ENCODE data around the gene LDB3.

The LDB3 gene

DNA sequence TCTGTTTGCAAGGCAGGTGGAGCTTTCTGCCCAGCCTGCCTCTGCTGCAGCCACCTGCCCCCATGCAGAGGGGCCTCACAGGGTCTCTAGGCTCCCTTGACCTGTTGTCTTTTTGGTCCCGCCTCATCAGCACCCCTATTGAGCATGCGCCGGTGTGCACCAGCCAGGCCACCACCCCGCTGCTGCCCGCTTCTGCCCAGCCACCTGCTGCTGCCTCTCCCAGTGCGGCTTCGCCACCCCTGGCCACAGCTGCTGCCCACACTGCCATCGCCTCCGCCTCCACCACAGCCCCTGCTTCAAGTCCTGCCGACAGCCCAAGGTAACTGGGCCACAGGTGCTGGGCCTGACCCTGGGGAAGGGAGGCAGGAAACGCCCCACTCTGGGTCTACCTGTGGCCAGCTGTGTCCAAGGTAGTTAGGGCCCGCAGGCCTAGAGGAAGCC is 38.1 kb downstream of the LDB3 start:
- no peak for DNase-seq (ENCODE audit: low read depth)

DNA sequence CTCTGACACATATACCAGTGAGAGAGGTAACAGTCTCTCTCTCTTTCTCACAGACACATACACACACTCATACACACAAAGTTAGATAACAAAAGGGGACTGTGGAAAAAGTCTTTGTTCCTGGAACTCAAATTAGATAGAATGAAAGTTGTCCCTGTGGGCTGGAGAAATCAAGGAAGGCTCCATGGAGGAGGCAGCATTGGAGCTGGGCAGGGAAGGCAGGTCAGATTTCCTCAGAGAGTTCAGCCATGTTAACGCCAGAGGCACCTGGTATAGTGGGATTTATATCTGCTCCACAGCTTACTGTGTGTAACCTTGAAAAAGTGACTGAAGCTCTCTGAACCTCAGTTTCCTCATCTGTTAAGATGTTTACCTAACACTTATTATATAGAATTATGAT is 38.7 kb downstream of the LDB3 start:
- no peak for DNase-seq (ENCODE audit: low read depth)

DNA sequence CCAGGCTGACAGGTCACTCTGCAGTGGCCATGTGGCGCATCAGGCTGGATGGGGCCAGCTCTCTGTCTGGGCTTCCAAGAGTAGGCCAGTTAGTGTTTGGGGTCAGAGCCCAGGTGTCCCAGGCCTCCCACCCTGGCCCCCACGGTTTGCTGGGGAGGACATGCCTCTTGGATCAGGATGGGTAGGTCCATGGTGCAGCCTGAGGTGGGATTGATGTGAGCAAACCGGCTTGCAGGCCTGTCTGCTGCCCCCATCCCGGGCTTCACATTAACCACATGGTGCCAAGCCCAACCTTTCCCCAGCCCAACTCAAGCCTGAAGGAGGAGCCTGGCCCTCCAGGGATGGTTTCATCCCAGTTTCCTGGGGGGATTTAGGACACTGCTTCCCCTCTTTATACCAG is 39.2 kb downstream of the LDB3 start:
- DNase-seq (ENCODE audit: low read depth), result no peak

DNA sequence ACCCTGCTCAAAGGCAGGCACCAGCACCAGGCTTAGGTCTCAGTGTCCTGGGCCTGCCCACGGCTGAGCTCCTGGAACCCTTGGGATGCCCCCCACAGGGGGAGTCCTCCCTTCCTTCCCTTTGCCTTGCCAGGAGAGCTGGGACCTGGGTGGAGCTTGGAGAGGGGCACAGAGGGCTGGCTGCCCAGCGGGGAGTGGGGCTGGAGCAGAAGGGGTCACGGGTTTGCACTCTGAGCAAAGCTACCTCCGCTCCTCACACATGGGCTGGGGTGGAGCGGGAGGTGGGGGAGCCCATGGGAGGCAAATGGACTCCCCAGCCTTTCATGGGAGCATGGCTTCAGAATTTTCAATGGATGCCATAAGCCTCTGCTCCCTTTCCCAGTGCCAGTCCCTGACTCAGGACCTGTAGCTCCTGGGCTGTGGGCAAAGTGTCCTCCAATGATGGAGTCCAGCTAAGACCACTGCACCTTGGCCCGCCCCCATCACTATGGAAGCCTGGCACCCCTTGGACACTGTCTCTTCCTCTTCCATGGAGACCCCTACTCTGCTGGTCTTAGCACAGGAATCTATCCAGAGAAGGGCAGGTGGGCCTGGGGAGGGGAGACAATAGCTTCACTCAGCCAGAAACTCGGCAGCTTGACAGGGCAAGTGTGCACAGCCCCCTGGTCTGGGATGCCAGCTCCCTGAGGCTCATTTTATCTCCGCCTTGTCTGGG is 39.9 kb downstream of the LDB3 start:
- DNase-seq (ENCODE audit: low read depth), result no peak

DNA sequence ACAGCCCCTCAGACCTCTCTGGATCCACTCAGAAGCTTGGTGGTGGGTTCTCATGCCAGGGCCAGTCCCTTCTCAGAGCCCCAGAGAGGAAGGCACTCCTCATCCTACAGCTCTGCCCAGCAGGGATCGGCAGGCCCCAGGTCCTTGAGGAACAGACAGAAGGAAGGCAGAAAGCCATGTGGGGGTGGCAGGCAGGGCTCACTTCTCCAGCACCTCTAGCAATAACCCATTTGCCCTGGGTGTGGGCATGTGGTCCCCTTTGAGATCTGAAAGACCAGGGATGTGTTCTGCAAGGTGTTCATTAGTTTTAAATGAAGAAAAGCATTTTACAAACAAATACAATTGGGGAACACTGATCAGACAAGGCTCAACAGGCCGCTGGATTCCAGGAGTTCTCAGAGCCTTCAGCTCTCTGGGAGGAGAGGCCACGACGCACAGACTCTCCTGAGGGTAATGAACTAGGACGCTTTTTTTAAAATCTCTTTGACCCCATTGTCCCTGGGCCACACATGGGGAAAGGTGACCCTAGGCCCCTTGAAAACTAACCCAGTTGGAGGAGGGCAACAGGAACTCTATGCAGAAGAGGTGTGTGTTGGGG is 40.6 kb downstream of the LDB3 start:
- DNase-seq (ENCODE audit: low read depth), result no peak

DNA sequence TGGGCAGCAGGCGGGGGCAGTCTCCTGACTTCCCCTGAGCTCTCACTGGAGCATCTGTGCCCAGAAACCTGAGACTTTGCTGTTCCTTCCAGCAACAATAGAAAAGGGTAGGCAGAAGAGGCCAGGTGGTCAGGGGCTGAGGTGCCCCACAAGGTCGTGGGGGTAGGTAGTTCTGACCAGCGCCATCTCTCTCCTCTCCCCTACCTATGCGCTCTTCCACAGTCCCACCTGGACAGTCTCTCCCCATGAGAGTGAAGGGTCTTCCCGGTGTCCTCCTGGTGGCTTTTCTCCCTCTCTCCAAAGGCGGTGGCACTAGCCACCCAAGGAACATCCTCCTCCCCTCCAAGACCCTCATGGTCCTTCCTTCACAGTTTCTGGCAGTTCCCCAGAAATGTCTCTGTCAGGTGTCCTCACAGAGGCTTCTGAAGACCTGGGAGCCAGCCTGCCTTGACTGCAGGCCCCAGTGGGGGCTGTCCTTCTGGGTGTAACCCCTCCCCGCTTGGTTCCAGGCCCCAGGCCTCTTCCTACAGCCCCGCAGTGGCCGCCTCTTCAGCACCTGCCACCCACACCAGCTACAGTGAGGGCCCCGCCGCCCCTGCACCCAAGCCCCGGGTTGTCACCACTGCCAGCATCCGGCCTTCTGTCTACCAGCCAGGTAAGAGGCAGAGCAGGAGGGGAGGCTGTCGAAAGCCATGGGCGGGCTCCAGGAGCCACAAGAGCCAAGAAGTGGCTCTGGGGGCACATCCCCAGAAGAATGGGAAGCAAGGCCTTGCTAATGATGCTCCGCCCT is 41.3 kb downstream of the LDB3 start:
- DNase-seq (ENCODE audit: low read depth), result no peak

DNA sequence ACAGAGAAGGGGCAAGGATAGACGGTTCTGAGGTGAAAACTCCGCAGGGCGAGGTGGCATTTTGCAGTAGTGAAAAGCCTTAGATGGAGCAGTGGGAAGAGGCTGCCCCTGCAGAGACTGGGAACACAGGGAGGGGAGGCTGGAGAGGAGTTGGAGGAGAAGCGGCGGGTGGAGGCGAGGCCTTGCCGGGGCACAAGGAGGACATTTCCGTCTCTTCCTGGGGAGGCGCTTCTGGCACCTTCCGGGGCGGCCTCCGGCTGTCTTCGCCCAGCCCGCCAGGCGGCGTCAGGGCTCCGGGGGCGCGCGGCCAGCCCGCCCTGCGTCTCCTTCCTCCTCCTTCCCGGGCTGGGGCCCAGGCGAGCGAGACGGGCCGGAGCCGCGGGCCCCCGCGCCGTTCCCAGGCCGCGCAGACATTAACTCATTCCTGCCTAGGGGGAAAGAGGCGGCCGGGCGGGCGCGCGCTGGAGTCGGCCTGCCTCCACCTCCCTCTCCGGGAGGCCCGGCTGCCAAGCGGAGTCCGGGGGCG is 42.7 kb downstream of the LDB3 start:
- peak; percentile 76 for DNase-seq (ENCODE audit: low read depth)

DNA sequence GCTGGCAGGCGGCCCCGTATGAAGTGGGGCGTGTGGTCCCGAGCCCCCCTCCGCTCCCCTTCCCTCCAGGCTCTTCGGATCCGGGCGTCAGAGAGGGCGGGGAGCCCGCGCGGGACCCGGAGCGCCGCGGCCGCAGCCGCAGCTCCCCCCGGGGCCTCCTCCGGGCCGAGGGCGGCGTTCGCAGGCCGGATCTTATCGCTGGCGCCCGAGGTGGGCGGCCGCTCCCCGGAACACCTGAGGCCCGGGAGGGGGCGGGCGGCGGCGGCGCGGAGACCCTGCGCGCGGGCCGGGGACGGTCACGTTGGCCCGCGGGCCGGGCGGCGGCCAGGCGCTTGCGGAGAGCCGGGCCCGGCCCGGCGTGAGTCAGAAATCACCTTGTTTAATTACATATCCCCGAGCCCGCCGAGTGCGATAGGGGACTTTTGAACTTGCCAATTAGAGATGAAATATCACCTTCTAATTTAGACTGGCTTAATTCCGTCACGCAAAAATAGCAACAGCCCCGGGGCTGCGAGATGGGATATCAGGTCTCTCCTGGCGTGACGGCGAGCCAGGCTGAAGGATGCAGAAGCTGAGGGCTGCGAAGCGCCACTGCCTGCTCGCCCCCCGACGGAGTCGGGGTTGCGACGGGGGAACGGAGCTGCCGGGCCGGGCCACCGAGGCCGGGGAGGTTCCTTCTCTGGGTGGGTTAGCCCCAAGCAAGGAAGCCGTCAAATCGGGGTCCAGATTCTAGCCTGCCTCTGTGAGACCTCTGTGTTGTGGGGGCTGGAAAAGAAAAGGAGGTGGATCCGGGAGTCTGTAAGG is 43.4 kb downstream of the LDB3 start:
- DNase-seq (ENCODE audit: low read depth), result no peak

DNA sequence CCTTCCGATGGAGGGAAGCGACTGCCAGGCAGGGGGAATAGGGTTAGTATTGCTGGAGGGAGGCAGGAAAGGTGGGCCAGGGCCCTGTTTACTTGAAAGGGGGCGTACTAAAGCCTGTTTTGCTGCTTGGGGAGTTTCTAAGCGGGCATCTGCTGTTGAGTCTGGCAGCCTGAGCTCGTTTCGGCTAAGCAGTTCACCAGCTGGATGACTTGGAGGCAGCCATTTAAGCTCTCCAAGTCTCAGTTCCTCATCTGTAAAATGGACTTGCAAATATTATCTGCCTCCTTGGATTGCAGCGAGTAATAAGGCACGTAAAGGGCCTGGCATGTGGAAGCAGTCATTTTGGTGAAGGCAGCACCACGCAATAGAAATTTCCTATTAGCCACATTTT is 44.0 kb downstream of the LDB3 start:
- no peak for DNase-seq (ENCODE audit: low read depth)

DNA sequence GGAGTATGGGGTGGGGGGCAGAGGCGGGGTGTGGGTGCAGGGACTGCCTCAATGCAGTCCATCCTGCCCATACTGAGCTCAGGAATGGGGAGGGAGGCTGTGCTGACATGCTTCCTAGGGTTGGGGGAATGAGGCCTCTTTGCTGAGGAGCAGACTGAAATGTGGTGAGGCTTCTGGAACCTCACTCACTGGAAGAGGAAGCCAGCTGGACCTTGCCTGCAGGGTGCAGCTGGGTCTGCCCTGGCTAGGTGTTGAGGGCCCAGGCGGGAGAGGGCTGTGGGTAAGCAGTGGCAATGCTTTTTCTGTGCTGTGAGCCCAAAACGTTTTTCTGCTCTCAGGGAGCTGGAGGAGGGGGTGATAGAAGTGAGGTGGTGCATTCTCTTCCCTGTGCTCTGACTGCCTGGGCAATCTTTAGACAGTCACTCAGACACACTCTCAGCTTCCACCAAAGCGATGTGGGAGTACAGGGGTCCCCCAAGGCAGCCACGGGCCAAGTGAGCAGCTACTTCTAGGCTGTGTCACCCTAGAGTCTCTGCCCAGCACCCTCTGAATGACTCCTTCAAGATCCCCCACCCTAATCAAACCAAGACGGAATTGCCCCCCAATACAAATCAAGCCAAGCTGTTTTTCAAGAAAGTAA is 47.0 kb downstream of the LDB3 start:
- no peak for DNase-seq (ENCODE audit: low read depth)

DNA sequence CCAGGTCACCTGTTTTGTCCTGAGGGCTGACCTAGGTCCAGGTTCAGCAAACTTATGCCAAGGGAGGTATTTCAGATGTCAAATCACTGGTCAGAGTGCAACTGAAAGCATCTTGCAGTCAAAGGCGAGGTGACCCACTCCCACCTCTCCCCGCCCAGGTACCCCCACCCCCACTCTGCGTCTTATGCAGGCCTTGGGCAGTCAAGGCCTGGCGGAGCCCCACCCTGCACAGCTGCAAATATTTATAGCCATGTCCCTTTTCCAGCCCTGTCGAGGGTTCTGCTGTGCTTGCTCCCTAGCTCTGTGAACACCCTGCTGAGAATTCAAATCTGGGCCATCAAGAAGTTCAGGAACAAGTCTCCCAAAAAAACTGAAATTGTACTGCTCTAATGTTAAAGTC is 47.5 kb downstream of the LDB3 start:
- no peak for DNase-seq (ENCODE audit: low read depth)

DNA sequence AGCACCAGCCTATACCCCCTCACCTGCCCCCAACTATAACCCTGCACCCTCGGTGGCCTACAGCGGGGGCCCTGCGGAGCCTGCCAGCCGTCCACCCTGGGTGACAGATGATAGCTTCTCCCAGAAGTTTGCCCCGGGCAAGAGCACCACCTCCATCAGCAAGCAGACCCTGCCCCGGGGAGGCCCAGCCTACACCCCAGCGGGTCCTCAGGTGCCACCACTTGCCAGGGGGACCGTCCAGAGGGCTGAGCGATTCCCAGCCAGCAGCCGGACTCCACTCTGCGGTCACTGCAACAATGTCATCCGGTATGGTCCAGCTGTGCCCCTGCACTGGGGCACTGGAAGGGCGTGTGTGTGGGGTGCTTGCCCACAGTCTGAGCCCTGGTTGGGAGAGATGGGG is 48.2 kb downstream of the LDB3 start:
- no peak for DNase-seq (ENCODE audit: low read depth)

DNA sequence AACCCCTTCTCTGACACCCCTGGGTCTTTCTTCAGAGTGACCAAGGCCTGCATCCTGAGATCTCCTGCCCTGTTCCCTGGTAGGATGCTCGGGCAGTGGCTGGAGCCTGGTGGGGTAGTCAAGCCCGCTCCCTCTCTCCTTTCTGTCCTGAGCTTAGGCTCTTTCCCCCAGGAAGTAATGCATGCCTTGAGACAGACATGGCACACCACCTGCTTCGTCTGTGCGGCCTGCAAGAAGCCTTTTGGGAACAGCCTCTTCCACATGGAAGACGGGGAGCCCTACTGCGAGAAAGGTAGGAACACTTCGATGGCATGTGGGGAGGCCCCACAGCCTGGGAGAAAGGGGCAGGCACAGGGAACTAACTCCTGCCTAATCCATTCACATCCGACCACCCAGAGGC is 50.2 kb downstream of the LDB3 start:
- DNase-seq (ENCODE audit: low read depth), result no peak

DNA sequence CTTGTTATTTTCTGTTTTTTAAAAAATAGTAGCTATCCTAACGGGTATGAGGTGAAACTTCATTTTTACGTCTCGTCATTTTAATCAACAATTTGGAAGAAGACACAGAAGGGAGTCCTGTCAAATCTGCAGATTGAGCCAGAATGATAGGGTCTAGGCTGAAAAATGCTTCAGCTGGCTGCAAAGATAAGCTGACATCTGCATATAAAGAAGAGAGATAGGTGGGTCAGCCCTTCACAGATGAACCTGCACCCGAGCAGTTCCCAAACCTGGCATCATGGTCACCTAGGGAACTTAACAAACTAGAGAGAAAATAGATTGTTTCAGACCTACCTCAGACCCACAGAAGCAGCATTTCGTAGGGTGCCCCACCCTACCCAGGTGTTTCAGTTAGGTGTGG is 52.9 kb downstream of the LDB3 start:
- DNase-seq (ENCODE audit: low read depth), result no peak

DNA sequence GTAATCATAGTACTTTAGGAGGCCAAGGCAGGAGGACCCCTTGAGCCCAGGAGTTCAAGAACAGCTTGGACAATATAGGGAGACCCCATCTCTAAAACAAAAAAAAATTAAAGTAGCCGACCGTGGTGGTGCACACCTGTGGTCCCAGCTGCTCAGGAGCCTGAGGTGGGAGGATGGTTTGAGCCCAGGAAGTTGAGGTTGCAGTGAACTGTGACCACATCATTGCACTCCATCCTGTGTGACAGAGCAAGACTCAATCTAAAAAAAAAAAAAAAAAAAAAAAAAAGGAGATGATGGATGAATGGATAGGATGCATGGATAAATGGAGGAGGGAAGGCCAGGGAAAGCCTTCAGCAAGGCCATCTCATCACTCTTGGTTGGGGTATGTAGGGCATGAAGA is 54.7 kb downstream of the LDB3 start:
- no peak for DNase-seq (ENCODE audit: low read depth)

DNA sequence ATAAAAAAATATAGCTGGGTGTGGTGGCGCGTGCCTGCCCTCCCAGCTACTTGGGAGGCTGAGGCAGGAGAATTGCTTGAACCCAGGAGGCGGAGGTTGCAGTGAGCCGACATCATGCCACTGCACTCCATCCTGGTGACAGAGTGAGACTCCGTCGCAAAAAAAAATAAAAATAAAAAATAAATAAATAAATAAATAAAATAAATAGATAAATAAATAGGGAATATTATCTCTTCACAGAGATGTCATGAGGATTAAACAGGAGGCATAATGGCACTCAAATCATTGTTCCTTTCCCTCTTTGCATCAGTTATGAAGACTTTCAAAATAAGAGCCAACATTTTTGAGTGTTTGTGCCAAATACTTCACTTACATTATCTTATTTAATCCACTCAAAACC is 56.1 kb downstream of the LDB3 start:
- no peak for DNase-seq (ENCODE audit: low read depth)

DNA sequence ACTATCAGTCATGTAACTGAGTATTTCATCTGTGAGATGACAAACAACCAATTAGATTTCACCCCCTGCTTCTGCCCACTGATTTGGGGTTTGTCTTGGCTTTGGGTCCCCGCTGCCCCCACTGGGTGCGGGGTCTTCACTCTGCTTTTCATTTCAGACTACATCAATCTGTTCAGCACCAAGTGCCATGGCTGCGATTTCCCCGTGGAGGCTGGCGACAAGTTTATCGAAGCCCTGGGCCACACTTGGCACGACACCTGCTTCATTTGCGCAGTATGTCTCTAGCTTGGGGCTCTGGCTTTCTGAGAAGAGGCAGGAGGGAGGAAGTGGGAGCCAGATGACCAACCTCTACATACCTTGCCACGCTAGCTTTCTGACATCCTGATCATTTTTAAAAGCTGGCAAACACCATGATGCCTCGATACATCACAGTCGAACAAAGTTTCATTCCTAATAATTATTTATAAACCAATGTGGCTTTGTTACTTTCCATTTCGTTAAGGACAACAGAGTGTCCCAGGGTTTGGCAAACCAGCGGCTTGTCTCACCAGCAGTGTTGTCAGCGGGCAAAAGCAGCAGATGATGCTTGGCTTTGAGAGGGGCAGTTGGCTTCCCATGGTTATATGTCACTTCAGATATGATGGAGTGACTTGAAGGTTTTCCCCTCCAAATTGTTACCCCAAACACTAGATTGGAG is 57.8 kb downstream of the LDB3 start:
- DNase-seq (ENCODE audit: low read depth), result no peak

DNA sequence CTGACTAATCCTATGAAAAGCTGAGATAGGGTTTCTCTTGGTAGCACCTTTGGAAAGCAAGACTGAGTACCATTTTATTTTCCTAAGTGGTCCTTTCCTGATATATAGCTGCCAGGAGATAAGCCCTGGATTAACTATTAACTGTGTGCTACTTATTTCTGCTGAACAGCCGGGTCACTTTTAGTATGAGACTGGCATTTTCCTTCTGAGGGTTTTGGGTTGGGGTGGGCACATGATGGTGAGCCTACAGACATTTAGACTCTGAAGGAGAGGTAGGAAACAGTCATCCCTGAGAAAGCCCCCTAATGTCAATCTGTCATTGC is 58.3 kb downstream of the LDB3 start:
- DNase-seq (ENCODE audit: low read depth), result no peak

DNA sequence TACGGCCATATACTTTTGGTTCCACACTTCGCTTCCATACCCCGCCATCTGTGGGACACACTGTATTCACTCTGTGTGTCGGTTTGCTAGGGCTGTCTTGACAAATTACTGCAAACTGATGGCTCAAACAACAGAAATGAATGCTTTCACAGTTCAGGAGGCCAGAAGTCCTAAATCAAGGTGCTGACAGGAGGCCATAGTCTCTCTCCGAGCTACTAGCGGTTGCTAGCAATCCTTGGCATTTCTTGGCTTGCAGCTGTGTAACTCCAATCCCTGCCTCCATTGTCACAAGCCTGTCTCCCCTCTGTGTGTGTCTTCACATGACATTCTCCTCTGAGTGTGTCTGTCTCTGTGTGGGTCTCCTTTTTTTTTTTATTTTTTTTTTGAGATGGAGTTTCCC is 59.2 kb downstream of the LDB3 start:
- no peak for DNase-seq (ENCODE audit: low read depth)

DNA sequence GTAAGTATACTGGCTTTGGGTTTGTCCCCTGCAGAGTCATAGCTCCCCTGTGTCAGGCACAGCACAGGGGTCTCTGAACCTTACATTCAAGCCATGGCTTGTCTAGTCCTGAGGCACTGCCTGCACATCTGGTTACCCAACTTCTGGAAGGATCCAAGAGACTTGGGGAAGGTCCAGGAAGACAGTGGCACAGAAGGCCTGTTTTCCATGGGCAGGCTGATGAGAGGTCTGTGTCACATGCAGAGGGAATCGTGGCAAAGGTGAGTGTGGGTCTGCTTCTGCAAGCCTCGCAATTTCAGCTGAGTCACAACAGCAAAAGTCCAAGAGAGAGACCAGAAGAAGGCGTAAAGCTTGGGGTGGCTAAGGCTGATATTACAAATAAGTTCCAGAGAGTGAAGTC is 59.7 kb downstream of the LDB3 start:
- DNase-seq (ENCODE audit: low read depth), result no peak

DNA sequence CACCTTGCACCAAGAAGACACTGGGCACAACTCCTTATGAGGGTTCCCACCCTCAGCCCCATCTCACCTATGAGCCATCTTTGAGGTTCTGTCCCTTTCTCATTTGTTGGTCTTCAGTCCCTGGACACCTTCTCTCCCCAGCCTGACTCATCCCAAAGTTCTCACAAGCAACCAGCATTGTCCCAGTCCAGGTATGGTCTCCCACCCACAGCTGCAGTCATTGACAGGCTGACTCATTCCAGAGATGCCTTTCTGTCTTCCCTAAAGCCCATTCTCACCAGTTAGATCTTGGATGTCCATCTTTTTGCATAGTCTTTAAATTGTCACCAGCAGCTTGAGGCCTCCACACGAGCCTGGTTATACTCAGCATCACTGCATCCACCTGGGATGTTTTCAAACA is 61.4 kb downstream of the LDB3 start:
- no peak for DNase-seq (ENCODE audit: low read depth)
